Lower lobe of right lung (tissue), 2 donors: ENCODE results near the gene RABGGTA. TPM values are rescaled to one million over a fixed set of nuclear protein-coding genes. Genes with fewer than 3 reads are reported as not detected.

Experiments
- ATAC-seq, 2 donors: fragments of 200-7000 bp; cut with Tn5 transposase; one replicate each; pipeline ENCODE4 v1.9.1; 2020 to 2022; ENCODE audit warnings: mild to moderate bottlenecking in 2 of 2, moderate library complexity in 2 of 2
- DNase-seq: peaks from one replicate; pipeline ENCODE4 v3.0.0-alpha.2; 2020
- H3K27ac ChIP-seq: fragments of 200-600 bp; one replicate; pipeline ENCODE4 v1.8.0; 2022
- H3K27me3 ChIP-seq: fragments of 200-600 bp; one replicate; pipeline ENCODE4 v1.8.0; 2022; ENCODE audit warnings: low read depth
- H3K36me3 ChIP-seq: fragments of 200-600 bp; one replicate; pipeline ENCODE4 v1.8.0; 2022; ENCODE audit warnings: mild to moderate bottlenecking
- H3K4me1 ChIP-seq: fragments of 200-600 bp; one replicate; pipeline ENCODE4 v1.8.0; 2022
- H3K4me3 ChIP-seq: fragments of 200-600 bp; one replicate; pipeline ENCODE4 v1.8.0; 2022; ENCODE audit warnings: mild to moderate bottlenecking
- H3K9me3 ChIP-seq: fragments of 200-600 bp; one replicate; pipeline ENCODE4 v1.8.0; 2022
- intact Hi-C: fragments of 100-400 bp; cut with DNase I; formaldehyde crosslinking; loops from one replicate; pipeline ENCODE4 v1.11.0; 2022
- total RNA-seq: library from RNA; stranded (reverse); fragmentation: NEBNext Ultra II Directional; extraction: Animal tissue kit (Norgen Biotek cat#: 25700); gene quantifications from one replicate; pipeline ENCODE4 v1.2.1, GENCODE V29; 2021
- TF ChIP-seq, protein P1 (sequence below): fragments of 200-600 bp; IDR thresholded peaks from one replicate; pipeline ENCODE4 v1.8.0; 2022; ENCODE audit warnings: antibody characterized with exemption, mild to moderate bottlenecking
- donor health status: DM: no; HTN: yes; CAD: no; lungs with severe emphysema.

Gene RABGGTA
- total RNA-seq, 1 donor from 2014 or later, result 50.4 TPM

DNA sequence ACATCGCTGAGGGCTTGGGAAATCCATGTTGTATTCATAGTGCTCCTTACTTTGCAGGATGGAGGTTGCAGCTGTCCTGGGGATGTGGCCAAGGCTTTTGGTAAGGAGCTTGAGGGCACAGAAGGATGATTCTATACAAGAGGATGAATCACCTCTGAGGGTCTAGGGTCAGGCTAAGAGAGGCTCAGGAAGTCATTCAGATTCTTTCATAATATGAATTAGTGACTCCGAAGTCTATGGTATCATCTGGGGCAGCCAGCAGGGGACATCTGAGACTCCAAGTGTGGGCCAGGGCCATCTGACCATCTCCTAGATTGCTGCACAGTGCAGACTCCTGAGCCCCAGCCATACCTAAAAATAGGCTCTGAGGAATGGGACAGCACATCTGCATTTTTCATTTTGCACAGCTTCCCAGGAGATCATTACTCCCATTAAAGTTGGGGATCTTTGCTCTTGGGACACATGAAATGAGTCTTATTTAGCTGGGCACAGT lies 33.9 kb downstream of the RABGGTA start:
- Histone ChIP-seq H3K4me3 (no peak overlapping the region), H3K27ac (no peak overlapping the region), H3K36me3 (peaks cover 74% of the 10 kb centered on the region), H3K27me3 (no peaks in the 10 kb centered on the region), H3K9me3 (no peaks in the 10 kb centered on the region), H3K4me1 (peaks cover 55% of the 10 kb centered on the region)
- ATAC-seq (no peak), DNase-seq (no peak)
- TF ChIP-seq, protein P1, sequence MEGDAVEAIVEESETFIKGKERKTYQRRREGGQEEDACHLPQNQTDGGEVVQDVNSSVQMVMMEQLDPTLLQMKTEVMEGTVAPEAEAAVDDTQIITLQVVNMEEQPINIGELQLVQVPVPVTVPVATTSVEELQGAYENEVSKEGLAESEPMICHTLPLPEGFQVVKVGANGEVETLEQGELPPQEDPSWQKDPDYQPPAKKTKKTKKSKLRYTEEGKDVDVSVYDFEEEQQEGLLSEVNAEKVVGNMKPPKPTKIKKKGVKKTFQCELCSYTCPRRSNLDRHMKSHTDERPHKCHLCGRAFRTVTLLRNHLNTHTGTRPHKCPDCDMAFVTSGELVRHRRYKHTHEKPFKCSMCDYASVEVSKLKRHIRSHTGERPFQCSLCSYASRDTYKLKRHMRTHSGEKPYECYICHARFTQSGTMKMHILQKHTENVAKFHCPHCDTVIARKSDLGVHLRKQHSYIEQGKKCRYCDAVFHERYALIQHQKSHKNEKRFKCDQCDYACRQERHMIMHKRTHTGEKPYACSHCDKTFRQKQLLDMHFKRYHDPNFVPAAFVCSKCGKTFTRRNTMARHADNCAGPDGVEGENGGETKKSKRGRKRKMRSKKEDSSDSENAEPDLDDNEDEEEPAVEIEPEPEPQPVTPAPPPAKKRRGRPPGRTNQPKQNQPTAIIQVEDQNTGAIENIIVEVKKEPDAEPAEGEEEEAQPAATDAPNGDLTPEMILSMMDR, result no peak
- intact Hi-C loops, result no loop called here

DNA sequence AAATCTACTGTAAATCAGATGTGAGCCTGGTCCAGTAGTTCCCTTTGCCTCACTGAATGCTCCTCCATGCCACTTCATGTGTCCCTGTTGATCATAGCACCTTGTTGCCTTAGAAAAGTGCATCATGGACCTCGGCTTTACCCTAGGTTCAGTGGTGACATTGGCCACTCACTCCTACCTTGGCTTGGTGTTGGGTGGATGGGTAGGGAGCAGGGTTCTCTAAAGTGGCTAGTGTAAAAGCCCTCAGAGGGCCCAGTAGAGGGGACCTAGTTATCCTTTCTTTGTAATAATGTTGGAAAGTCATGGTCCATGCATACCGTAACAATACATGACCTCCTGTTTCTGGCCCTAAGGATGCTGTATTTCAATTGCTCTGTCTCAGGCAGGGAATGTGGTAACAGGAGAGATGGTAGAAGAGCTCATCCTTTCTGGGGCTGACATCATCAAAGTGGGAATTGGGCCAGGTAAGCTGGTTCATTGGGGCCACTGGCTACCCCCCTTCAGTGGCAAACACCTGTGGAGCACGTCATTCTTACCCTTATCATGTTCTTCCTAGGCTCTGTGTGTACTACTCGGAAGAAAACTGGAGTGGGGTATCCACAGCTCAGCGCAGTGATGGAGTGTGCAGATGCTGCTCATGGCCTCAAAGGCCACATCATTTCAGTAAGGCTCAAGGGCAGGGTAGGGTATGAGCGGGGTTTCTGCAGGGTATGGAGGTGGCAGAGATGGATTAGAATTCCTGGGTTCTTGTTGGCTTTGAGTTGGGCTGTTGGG lies 34.5 kb downstream of the RABGGTA start:
- Histone ChIP-seq H3K4me1 (peaks cover 55% of the 10 kb centered on the region), H3K27me3 (no peaks in the 10 kb centered on the region), H3K9me3 (no peaks in the 10 kb centered on the region), H3K36me3 (peaks cover 74% of the 10 kb centered on the region), H3K27ac (no peak overlapping the region), H3K4me3 (no peak overlapping the region)
- intact Hi-C loops, result no loop called here
- ATAC-seq, result no peak
- TF ChIP-seq, protein P1, result no peak
- no peak for DNase-seq

DNA sequence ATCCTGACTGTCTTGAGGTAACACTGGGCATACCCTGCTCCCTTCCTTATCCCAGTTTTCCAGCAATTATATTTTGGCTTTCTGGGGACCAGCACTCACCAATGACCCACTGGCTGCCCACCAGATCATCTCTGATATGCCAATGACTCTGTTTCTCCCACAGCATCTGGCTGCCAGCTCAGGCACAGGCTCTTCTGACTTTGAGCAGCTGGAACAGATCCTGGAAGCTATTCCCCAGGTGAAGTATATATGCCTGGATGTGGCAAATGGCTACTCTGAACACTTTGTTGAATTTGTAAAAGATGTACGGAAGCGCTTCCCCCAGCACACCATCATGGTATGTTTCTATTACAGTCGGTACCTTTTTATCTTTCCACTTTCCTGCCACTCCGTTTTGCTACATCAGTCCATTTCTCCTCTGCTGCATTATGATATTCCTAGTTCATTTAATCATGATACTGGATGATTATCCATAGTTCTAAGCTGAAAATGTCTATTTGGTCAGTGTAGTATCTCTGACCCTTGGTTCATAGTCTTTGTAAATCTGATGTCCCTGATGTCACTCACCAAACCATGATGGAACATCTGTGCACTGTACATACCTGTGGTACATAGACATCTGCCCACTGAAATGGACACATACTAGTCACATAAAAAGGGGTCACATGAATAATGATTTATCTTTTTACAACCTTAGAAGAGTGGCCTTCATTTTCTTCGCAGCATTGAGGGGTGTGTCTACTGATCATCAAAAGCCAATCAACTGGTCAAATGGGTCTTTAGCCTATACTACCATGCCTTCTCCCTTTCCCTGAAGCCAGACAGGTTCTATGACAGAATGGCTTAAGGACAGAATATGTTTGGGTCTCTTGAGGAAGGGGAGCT lies 35.4 kb downstream of the RABGGTA start:
- Histone ChIP-seq H3K27me3 (no peaks in the 10 kb centered on the region), H3K4me1 (peaks cover 54% of the 10 kb centered on the region), H3K9me3 (no peaks in the 10 kb centered on the region), H3K4me3 (no peak overlapping the region), H3K27ac (no peak overlapping the region), H3K36me3 (peaks cover 70% of the 10 kb centered on the region)
- intact Hi-C loops, result no loop called here
- DNase-seq, result no peak
- no peak for ATAC-seq
- TF ChIP-seq, protein P1, result no peak

DNA sequence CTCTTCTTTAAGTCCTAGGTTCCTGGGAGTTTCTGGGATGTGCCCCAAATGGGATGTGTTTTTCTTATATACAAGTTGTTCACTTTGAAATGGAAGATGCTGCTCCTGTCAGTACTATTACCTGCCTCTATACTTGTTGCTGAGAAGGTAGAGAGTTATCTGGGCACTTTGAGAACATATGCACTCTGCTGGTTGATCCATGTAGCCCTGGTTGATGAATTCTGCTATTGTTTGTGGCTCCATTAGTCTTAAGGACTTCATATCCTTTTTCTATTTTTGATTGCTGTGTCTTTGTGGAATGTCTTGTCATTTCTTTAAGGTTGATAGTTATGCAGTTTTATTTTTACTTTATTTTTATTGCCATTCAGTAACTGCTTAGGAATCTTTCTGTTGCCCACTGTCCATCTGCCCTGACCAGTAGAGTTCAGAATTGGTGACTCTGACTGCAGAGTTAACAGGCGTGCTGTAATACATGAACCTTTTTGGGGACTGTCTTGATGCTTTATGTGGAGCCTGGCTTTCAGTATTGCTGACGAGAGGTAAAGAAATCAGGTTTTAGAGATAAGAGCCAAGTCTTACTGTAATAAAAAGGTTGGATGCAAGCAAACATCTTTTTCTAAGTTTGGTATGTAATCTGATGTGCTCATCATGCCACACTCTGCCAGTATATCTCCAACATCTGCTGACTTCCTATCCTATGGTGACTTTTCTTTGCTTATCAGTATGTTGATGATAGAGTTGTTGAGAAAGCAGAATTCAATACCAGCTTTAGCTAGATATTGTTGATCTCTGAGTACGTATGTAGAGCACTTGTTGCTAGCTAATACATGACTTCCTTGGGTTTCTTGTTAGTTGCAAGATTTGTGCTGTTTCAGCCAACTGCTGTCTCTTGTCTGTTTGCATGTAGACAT lies 37.0 kb downstream of the RABGGTA start:
- H3K4me1 ChIP-seq, result peaks cover 43% of the 10 kb centered on the region
- no peaks in the 10 kb centered on the region for H3K9me3 ChIP-seq
- no peaks in the 10 kb centered on the region for H3K27me3 ChIP-seq
- peaks cover 53% of the 10 kb centered on the region for H3K36me3 ChIP-seq
- no peak for DNase-seq
- no peak overlapping the region for H3K4me3 ChIP-seq
- intact Hi-C loops, result no loop called here
- ATAC-seq, result no peak
- TF ChIP-seq, protein P1, result no peak
- no peak overlapping the region for H3K27ac ChIP-seq

DNA sequence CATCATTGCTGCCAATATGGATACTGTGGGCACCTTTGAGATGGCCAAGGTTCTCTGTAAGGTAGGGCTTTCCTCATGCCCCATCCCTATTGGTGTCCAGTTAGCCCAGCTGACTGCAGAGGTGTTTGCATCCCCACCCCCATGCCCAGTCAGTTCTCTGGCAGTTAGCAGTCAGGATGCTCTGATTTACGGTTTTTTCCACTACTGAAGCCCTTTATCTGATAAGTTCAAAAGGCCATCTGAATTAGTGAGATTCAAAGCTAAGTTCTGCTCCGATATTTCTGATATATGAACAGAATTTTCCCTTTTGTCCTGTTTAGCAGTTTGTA lies 37.9 kb downstream of the RABGGTA start:
- Histone ChIP-seq H3K4me3 (peak overlapping the region; percentile 83), H3K4me1 (peaks cover 34% of the 10 kb centered on the region), H3K36me3 (peaks cover 44% of the 10 kb centered on the region), H3K9me3 (no peaks in the 10 kb centered on the region), H3K27ac (peak overlapping the region; percentile 91), H3K27me3 (no peaks in the 10 kb centered on the region)
- intact Hi-C loops, result no loop called here
- TF ChIP-seq, protein P1, result no peak
- ATAC-seq (no peak), DNase-seq (no peak)
